Ramos (cell line): ENCODE results near the gene RET.

Experiments used
- in situ Hi-C: fragments of 300-500 bp; cut with MboI; formaldehyde crosslinking; loops from one replicate; pipeline ENCODE4 v1.14.3; 2022; ENCODE audit warnings: low sequenced_read_pairs; ENCODE audit not compliant: unreplicated experiment

The RET gene

GRCh38 chr10:43117031-43117776, 40.3 kb downstream of the RET start:
- in situ Hi-C loops, result no loop called here

- in situ Hi-C loops, result no loop called here
These were observed 41.1 kb downstream of the RET start for GRCh38 chr10:43117777-43118583.

- in situ Hi-C loops, result no loop called here
These were observed 42.0 kb downstream of the RET start for GRCh38 chr10:43118631-43119415.

GRCh38 chr10:43119416-43120115, 42.7 kb downstream of the RET start:
- in situ Hi-C loops, result no loop called here

GRCh38 chr10:43120116-43120928, 43.5 kb downstream of the RET start:
- in situ Hi-C loops, result no loop called here

- in situ Hi-C loops, result no loop called here
These were observed 44.1 kb downstream of the RET start for GRCh38 chr10:43120929-43121314.

GRCh38 chr10:43121444-43121843, 44.6 kb downstream of the RET start:
- in situ Hi-C loops, result no loop called here

- in situ Hi-C loops, result no loop called here
These were observed 45.2 kb downstream of the RET start for GRCh38 chr10:43122096-43122495.

- in situ Hi-C loops, result no loop called here
These were observed 46.0 kb downstream of the RET start for GRCh38 chr10:43122826-43123225.

GRCh38 chr10:43123361-43124093, 46.7 kb downstream of the RET start:
- in situ Hi-C loops, result no loop called here

GRCh38 chr10:43124094-43124521, 47.2 kb downstream of the RET start:
- in situ Hi-C loops, result no loop called here

GRCh38 chr10:43124574-43125273, 47.9 kb downstream of the RET start:
- in situ Hi-C loops, result no loop called here

GRCh38 chr10:43125274-43125845, 48.5 kb downstream of the RET start:
- in situ Hi-C loops, result no loop called here

- in situ Hi-C loops, result no loop called here
These were observed 49.2 kb downstream of the RET start for GRCh38 chr10:43125881-43126731.

GRCh38 chr10:43126759-43127424, 50.0 kb downstream of the RET start:
- in situ Hi-C loops, result no loop called here

- in situ Hi-C loops, result no loop called here
These were observed 50.6 kb downstream of the RET start for GRCh38 chr10:43127442-43127841.
